ENCODE measurements around the gene HSPH1. TPM values are rescaled to one million over a fixed set of nuclear protein-coding genes. Genes with fewer than 3 reads are reported as not detected.

Gene HSPH1
- total and polyA plus RNA-seq, 2 of the 8 experiments (the other 6 are each of a cell fraction or from before 2014, with no cell fraction given), result 14.2 to 145 TPM

DNA sequence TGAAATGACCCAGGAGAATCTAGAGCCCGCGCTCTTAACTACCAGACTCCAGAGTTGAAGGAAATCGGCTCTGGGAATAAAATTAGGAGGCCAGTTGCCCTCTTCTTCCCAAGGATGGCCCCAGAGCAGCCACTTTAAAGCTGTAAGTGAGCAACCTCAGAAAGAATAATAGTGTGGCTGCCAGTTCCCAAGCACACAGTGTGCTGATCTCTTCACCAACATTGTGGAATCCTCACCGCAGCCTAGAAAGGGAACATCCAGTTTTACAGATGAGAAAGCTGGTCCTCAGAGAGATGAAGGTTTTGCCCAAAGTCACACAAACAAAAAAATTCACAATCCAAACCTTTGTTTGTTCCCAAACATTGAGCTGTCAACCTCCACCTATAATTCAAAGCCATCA is 39.6 kb downstream of the HSPH1 start (continued):
- TF ChIP-seq RAD21 (IDR thresholded peaks at IDR 0.05 in 1 of 2, conservative IDR thresholded peaks at IDR 0.05 in 1 of 2; ENCODE audit: low read depth in 2 of 2, low read length in 2 of 2) (no peak), POU5F1 (IDR thresholded peaks at IDR 0.05; ENCODE audit: low read depth, low read length) (no peak), NRF1 (IDR thresholded peaks at IDR 0.05; ENCODE audit: low read depth, low read length) (no peak)
- TF ChIP-seq, protein P1, sequence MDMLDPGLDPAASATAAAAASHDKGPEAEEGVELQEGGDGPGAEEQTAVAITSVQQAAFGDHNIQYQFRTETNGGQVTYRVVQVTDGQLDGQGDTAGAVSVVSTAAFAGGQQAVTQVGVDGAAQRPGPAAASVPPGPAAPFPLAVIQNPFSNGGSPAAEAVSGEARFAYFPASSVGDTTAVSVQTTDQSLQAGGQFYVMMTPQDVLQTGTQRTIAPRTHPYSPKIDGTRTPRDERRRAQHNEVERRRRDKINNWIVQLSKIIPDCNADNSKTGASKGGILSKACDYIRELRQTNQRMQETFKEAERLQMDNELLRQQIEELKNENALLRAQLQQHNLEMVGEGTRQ (IDR thresholded peaks at IDR 0.05; ENCODE audit: low read length), result no peak

Data from H1 (cell line).